ENCODE results near the gene RAC2.
"Not testable (repeated sequence)": the region's sequence is repeated elsewhere in the genome, so short reads cannot be mapped to it uniquely, and the experiment has no call there.

The RAC2 gene

DNA sequence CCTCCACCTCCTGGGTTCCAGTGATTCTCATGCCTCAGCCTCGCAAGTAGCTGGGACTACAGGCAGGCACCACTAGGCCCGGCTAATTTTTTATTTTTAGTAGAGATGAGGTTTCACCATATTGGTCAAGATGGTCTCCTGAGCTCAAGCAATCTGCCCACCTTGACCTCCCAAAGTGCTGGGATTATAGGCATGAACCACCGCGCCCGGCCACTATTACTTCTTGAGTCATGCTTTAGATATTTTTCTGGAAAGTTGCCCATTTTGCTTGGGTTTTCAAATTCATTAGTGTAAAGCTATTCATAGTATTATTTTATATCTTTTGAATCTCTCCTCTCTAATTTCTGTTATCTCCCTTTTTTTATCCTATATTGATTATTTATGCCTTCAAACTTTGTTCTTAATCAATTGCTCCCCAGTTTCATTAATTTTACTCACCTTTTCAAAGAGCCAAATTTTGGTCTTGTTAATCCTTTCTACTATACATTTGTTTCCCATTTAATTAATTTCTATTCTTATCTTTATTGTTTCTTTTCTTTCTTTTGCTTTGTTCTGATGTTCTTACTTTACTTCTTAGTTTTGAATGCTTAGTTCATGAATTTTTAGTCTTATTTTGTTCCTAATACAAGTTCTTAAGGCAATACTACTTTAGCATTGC, 10.3 kb upstream of the RAC2 start:
- DNase-seq: no peak

DNA sequence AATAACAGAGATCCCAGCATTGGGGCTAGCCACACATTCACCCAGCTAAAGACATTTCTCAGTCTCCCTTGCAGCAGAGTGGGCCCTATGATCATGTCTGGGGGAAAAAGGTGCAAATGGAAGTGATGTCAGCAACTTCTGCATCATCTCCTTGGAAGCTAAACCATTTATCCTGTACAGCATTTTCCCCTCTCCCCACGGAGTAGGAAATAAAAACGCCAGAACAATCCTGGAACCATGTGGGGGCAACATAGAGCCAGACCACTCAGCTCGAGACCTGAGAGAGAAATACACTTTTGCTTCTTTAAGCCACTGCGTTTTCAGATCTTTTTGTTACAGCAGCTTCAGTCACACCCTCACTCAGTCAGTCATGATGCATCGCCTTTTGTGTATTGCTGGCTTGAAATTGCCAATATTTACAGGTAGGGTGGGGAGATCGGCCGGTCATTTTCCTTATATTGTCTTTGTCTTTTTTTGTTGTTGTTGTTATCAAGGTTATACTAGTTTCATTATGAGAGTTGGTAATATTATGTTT, 9.1 kb upstream of the RAC2 start:
- DNase-seq: no peak

GRCh38 chr22:37251836-37252235, 7.8 kb upstream of the RAC2 start:
- not testable (repeated sequence) for DNase-seq

- no peak for DNase-seq
Observed at GRCh38 chr22:37249986-37250385, 5.9 kb upstream of the RAC2 start.

- no peak for DNase-seq
Observed at GRCh38 chr22:37248251-37248650, 4.2 kb upstream of the RAC2 start.

DNA sequence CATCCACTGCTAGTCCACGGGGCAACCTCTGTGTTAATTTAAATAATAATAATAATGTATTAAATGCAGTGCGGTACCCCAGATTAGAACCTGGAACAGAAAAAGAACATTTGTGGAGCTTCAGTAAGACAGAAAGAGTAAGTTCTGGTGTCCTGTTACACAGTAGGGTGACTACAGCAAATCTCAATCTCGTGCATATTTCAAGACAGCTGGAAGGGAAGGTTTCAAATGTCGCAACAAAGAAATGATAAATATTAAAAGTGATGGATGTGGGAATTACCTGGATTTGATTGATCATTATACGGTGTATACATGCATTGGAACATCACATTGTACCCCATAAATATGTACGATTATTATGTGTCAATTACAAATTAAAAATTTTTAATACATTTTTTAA, 1.7 kb upstream of the RAC2 start:
- no peak for DNase-seq

GRCh38 chr22:37244922-37245722, 1.1 kb upstream of the RAC2 start:
- no peak for DNase-seq

DNA sequence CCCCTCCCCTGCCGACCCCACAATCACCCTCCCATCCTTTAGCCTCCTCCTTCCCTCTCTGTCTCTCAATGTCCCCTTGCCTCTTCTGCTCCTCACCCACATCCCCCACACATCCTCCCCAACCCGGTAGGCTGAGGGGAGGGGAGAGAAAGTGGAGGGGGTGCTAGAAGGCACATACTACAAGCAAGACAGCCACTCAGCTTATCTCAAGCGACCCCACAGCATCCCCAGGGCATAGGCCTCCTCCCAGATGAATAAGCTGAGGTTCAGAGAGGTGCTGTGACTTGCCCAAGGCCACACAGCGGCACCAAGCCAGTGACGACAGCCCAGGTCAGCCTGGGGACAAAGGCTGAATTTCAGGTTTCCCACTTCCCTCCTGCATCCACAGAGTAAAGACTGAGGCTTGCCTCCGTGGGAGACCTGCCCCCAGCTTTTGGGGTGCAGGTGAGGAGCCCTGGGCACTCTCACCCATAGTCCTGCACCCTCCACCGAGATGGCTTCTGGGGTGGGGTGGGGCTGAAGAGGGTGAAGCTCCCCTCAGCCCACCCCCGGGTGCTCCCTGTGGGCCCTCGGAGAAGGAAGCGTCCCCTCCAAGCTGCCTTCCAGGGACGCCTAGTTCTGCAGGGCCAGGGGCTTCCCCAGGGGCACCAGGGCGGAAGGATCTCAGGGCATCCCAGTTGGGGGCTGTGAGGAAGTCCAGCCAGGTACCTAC, 511 bp downstream of the RAC2 start:
- DNase-seq: no peak

DNA sequence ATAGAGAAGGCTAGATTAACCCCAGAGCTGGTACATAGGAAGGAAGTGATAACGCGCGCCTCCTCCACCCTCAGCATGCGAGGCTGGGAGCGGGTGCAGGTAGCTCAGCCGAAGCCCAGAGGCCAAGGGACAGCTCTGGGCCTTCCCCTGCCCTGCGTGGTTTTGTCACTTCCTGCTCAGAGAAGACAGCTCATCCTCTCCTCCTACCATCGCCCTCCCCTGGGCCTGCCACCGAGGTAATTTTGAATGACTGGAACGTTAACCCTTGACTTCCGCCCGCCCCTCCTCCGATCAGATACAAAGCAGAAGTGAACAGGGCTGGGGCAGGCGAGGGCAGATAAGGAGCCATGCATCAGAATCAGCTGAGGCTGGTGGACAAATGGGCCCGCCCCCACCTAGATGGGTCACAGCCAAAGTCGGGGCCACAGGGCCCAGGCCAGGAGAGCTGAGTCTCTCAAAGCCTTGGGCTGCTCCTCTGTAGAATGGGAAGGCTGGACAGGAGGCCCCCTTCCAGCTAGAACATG, 1.6 kb downstream of the RAC2 start:
- DNase-seq: peak; percentile 98

GRCh38 chr22:37241351-37242142, 2.5 kb downstream of the RAC2 start:
- peak; percentile 70 for DNase-seq

- no peak for DNase-seq
Observed at GRCh38 chr22:37240941-37241320, 3.1 kb downstream of the RAC2 start.

- DNase-seq: no peak
Observed at GRCh38 chr22:37240240-37240940, 3.7 kb downstream of the RAC2 start.

- DNase-seq: no peak
Observed at GRCh38 chr22:37239336-37240239, 4.5 kb downstream of the RAC2 start.

DNA sequence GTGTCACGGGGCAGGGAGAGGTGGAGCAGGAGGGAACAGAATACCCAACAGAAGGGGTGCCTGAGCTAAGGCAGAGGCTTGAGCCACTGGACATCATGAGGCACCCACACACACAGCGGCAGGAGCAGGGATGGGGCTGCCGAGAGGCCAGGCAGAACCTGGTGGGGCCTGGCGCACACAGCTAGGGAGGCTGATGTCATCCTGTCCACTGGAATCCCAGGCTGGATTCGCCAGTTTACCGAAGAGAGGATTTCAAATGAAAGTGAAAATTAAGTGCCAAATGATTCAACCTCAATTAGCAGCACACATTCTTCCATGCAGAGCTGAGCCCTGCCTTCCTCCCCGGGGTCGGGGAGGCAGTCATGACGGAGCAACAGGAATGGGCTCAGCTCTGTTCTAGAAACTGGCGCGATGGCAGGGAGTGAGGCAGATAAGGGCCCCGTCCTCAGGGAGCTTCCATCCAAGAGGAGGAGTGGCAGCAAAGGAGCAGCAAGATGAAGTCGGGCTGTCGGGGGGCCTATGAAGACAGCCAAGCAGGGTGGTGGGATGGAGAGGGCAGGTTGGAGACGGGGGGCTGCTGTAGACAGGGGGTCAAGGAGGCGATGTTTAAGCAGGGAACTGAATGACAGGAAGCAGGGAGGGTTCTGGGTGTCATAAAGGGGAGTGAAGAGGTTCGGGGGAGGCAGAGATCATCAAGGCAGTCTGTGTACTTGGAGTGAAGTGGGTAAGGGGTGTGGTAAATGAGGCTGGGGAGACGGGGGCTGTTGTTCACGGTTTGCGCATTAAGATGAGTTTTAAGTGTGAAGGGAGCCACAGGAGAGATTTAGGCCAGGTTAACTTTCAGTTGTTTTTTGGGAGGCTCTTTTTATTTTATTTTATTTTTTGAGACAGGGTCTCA, 6.4 kb downstream of the RAC2 start:
- no peak for DNase-seq

GRCh38 chr22:37235897-37236607, 8.0 kb downstream of the RAC2 start:
- no peak for DNase-seq

- peak; percentile 20 for DNase-seq
Observed at GRCh38 chr22:37234736-37235711, 9.0 kb downstream of the RAC2 start.

GRCh38 chr22:37233751-37234631, 10.1 kb downstream of the RAC2 start:
- DNase-seq: no peak
